WERI-Rb-1 (cell line): ENCODE data around the gene CHCHD6.

Experiments used
- DNase-seq: peaks from one replicate; pipeline ENCODE4 v3.0.0-alpha.2; 2020
- H3K27ac ChIP-seq: fragments of 250-450 bp; sonication (Bioruptor Pico); 2 replicates; pipeline ENCODE4 v1.5.1; 2020; ENCODE audit warnings: mild to moderate bottlenecking, moderate library complexity
- H3K27me3 ChIP-seq: fragments of 250-450 bp; sonication (Bioruptor Pico); 2 replicates; pipeline ENCODE4 v1.5.1; 2021; ENCODE audit warnings: mild to moderate bottlenecking, low read depth, moderate library complexity; ENCODE audit not compliant: insufficient read depth, severe bottlenecking
- H3K36me3 ChIP-seq: fragments of 250-450 bp; sonication (Bioruptor Pico); 2 replicates; pipeline ENCODE4 v1.5.1; 2020; ENCODE audit warnings: mild to moderate bottlenecking, moderate library complexity
- H3K4me3 ChIP-seq: 2 replicates; pipeline ENCODE4 v1.5.1; 2011; ENCODE audit warnings: low read depth, mild to moderate bottlenecking, control low read depth, low read length
- H3K9me3 ChIP-seq: fragments of 250-450 bp; sonication (Bioruptor Pico); 2 replicates; pipeline ENCODE4 v1.5.1; 2021; ENCODE audit warnings: mild to moderate bottlenecking, moderate library complexity; ENCODE audit not compliant: severe bottlenecking
- TF ChIP-seq, protein P1 (sequence below): IDR thresholded peaks from 2 replicates; pipeline ENCODE4 v1.5.1; 2011; ENCODE audit warnings: low read depth, mild to moderate bottlenecking, control low read depth, inconsistent platforms, low read length

CHCHD6 gene

DNA sequence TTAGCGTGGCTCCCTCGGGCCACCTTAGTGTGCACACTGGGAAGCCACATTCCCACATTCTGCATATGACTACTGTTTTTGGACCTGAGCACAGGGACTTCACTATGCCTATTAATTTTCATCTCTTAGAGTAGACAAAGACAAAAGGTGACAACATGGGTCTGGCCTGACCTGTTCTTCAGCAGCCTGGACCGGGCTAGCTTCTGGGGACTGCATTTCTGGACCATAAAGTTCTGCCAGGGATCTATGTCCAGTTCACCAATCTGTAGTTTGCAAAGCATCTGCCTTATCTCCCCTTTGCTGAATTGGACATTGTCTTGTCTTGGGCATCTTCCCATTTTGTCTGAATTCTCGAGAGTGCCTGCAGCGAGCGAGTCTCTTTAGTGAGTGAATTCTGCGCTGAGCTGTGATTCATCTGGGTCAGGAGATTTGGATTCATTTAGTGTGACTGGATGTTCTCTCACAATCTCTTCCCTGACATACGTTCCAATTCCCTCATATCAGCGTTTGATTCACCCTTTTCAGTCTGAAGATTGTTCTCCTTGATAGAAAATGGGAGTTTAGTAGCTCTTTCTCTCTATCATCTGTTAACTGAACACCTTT, 166.7 kb downstream of the CHCHD6 start:
- TF ChIP-seq, protein P1, sequence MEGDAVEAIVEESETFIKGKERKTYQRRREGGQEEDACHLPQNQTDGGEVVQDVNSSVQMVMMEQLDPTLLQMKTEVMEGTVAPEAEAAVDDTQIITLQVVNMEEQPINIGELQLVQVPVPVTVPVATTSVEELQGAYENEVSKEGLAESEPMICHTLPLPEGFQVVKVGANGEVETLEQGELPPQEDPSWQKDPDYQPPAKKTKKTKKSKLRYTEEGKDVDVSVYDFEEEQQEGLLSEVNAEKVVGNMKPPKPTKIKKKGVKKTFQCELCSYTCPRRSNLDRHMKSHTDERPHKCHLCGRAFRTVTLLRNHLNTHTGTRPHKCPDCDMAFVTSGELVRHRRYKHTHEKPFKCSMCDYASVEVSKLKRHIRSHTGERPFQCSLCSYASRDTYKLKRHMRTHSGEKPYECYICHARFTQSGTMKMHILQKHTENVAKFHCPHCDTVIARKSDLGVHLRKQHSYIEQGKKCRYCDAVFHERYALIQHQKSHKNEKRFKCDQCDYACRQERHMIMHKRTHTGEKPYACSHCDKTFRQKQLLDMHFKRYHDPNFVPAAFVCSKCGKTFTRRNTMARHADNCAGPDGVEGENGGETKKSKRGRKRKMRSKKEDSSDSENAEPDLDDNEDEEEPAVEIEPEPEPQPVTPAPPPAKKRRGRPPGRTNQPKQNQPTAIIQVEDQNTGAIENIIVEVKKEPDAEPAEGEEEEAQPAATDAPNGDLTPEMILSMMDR, result no peak
- Histone ChIP-seq H3K4me3 (no peak overlapping the region), H3K27me3 (no peaks in the 10 kb centered on the region), H3K36me3 (no peaks in the 10 kb centered on the region), H3K27ac (no peak overlapping the region), H3K9me3 (no peaks in the 10 kb centered on the region)
- DNase-seq, result no peak

DNA sequence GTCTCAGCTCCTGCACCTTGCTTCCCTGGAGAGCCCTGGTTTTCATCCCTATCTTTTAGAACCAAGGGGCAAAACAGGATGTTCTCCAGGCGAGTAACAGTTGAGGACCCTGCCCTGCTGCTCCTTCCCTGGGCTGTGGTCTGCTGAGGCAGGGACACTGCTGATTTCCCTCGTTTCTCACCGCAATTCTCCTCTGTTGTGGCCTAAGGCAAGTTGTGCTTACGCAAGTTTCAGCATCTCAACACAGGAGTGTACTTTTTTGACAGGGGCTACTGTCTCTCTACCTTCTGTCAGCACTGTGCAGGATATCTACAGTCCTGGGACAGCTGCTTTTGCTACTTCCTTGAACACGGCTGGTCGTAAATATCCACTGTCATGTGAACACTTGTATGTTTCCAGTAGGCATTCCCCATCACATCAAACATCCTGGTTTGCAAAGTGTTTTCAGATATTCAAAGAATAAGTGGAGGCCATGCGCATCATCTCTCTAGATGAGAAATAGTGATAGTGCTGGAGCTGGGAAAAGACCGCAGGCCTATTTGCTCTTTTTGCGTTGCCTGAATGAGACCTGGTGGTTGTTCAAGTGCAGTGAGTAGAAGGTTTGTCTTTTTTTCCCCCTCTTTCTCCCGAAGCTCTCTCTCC, 168.8 kb downstream of the CHCHD6 start:
- Histone ChIP-seq H3K27ac (no peak overlapping the region), H3K36me3 (no peaks in the 10 kb centered on the region), H3K4me3 (no peak overlapping the region), H3K9me3 (no peaks in the 10 kb centered on the region), H3K27me3 (no peaks in the 10 kb centered on the region)
- no peak for DNase-seq
- TF ChIP-seq, protein P1, result no peak

DNA sequence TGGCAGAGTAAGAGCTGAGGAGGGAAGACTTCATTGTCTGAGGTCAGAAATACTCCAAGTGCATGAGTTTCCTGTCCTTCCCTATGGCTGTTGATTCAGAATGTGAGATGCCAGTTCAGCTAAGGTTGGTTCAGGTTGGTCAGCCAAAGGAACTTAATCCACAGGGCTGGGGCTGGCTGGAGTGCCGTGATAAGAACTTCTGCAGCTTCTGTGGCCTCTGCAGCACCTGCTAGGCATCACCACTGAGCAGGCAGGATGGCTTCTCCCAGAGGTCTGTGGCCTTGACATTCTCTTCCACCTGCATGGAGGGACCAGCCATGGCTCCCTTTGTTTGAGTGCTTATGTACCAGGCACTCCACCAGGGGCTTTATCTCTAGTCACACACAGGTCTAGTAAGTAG, 169.4 kb downstream of the CHCHD6 start:
- Histone ChIP-seq H3K27ac (no peak overlapping the region), H3K27me3 (no peaks in the 10 kb centered on the region), H3K4me3 (no peak overlapping the region), H3K36me3 (no peaks in the 10 kb centered on the region), H3K9me3 (no peaks in the 10 kb centered on the region)
- no peak for DNase-seq
- TF ChIP-seq, protein P1, result no peak

DNA sequence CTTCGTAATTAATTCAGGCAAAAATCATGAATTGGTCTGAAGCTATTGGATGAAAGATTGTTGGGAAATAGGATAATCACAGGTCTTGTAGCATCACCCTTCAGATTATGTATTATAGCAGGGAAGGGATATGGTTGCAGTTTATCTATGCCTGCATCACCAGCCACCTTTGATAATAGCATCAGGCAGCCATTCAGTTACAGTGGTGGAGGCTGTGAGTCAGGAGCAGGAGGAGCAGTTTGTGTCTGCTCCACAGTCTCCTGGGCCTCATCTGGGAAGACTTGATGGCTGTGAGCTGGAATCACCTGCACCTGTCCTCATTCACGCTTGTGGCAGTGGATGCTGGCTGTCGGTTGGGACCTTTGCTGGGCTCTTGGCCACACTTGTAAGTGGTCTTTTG, 174.6 kb downstream of the CHCHD6 start:
- TF ChIP-seq, protein P1, result no peak
- Histone ChIP-seq H3K27me3 (no peaks in the 10 kb centered on the region), H3K4me3 (no peak overlapping the region), H3K36me3 (no peaks in the 10 kb centered on the region), H3K9me3 (no peaks in the 10 kb centered on the region), H3K27ac (no peak overlapping the region)
- DNase-seq, result no peak

DNA sequence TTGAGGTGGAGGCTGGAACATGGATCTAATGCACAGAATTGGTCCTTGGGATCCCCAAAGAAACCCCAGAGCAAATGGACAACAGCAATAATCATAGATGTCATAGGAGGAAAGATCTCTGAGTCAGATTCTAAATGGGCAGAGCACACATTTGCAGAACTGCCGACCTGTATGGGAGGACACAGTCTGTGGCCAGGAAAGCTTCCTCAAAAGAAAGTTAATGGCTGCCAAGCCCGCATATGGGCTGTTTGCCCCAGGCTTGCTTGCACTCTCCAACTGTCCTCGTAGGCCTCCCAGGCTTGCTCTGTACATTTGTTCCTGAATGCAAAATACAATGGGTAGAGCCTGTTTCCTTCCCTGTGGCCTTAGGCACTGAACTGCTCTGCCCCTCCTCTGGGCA, 176.9 kb downstream of the CHCHD6 start:
- Histone ChIP-seq H3K9me3 (no peaks in the 10 kb centered on the region), H3K4me3 (no peak overlapping the region), H3K27ac (no peak overlapping the region), H3K27me3 (no peaks in the 10 kb centered on the region), H3K36me3 (no peaks in the 10 kb centered on the region)
- TF ChIP-seq, protein P1, result no peak
- no peak for DNase-seq

DNA sequence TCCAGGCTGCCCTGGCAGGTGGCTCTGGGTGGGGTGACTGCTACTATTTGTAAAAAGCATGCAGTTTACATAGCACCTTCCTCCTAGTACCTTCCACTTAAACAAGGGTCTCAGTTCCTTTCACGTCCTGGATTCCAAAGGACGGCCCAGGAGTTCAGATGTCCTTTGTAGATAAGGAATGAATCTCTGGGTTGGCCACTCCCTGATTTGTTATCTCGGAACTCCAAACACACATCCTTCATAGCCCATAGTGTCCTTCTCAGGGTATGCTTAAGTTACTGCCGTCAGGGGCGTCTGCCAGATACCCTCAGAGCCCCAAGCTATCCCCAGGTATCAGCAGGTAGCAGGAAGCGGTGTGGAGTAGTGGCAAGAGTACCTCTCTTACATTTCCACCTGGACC, 177.8 kb downstream of the CHCHD6 start:
- no peak for DNase-seq
- no peaks in the 10 kb centered on the region for H3K27me3 ChIP-seq
- TF ChIP-seq, protein P1, result no peak
- no peak overlapping the region for H3K27ac ChIP-seq
- no peaks in the 10 kb centered on the region for H3K36me3 ChIP-seq
- no peaks in the 10 kb centered on the region for H3K9me3 ChIP-seq
- no peak overlapping the region for H3K4me3 ChIP-seq
